GM19025 (cell line): ENCODE measurements around the gene PPM1A.
"Not testable (repeated sequence)": the region's sequence is repeated elsewhere in the genome, so short reads cannot be mapped to it uniquely, and the experiment has no call there.

ENCODE experiments used
- ATAC-seq: cut with Tn5 transposase; IDR thresholded peaks from one replicate; pipeline ENCODE4 v1.9.1; 2021; ENCODE audit warnings: mild to moderate bottlenecking, low read depth, moderate library complexity; ENCODE audit not compliant: unreplicated experiment

The PPM1A gene

GRCh38 chr14:60315196-60315990 is 66.4 kb downstream of the PPM1A start:
- ATAC-seq, result no peak

DNA sequence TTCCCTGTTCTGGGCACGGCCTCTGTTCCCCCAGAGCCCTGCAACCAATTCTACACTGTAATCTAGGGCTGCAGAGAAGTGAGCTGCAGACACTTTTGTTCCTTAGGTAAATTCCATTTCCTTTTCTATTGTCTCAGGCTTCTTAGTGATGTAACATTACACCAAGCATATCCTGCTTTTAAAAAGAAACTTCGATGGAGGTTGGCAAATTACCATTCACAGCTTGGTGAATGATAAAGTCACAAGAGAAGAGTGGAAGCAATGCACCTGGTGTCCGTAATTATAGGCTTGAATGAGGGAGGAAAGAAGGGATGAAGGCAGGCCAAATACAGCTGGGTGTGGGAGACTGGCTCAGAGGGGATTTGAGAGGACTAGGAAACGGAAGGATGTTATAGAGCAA is 68.6 kb downstream of the PPM1A start:
- ATAC-seq, result no peak

DNA sequence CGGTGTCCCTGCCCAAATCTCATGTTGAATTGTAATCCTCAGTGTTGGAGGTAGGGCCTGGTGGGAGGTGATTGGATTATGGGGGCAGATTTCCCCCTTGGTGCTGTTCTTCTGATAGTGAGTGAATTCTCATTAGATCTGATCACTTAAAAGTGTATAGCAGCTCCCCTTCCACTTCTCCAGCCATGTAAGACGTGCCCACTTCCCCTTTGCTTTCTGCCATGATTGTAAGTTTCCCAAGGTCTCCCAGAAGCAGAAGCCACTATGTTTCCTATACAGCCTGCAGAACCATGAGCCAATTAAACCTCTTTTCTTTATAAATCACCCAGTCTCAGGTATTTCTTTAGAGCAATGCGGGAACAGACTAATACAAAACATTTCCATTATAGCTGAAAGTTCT is 71.8 kb downstream of the PPM1A start:
- not testable (repeated sequence) for ATAC-seq

DNA sequence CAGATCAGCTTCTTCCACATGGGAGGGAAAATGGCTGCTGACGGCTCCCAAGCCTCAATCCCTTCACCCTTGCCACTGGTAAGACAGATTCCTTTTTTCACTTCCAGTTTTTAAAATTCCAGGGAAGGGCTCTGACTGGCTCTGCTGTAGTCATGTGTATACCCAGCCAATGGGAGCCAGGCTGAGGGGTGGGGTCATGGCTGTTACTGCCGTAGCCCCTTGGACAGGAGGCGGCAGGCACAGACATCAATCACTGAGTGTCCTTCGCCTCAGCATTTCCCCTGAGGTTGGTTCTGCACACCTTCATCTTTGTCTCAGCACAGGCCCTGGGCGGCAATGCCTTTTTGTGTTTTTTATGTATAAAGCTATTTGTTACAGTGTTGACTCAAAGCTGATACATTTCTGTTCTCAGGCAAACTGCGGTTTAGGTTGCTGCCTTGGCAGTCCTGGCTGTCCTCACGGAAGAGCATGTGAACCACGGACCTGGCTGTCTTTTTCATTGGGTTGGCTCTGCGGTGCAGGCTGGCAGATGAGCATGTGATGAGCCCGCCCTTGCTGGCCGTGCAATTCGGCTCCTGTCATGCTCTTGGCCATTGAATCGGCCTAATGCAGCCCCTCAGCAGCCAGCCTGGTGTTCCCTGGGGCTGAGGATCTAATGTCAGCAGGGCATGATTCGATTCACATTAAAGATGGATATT is 74.3 kb downstream of the PPM1A start:
- ATAC-seq, result no peak

GRCh38 chr14:60324837-60325236 is 75.8 kb downstream of the PPM1A start:
- no peak for ATAC-seq

GRCh38 chr14:60326274-60326673 is 77.3 kb downstream of the PPM1A start:
- ATAC-seq, result no peak

DNA sequence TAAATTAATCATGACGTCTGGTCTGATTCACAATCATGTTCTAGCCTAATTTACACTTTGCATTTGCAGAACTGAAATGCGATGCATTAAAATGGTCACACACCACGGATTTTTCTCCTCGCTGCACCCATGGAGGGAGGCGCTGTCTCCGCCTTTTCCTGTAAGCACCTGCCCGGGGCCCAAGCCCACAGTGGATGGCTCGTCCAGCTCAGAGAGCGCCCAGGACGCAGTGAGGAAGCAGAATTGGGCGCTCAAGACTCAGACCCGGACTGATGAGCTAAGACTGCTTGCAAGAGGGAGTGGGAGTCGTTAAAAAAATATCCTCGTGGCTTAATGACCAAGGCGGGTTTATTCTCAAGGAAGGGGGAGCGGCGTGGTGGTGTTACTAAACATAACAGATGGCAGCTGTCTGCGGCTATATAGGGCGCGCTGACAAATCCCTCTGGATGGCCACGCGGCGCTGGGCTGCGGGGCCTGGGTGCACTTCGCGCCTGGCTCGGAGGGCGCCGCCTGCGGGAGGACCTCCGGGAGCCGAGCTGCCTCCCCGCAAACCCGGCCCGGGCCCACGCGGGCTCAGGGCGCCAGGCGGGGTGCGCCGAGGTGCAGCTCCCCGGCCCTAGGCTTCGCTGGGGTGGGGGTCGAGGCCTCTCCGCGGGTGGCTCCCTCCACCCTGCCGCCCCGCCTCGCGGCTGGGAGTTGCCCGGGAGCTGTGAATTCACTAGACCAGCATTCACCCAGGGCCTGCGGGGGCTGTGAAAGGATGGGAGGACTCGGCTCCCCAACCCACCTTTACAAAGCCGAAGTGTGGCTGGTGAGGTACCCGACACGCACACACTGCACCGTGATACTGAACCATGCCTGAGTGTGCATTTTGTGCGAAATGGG is 78.7 kb downstream of the PPM1A start:
- ATAC-seq, result peak; percentile 50

DNA sequence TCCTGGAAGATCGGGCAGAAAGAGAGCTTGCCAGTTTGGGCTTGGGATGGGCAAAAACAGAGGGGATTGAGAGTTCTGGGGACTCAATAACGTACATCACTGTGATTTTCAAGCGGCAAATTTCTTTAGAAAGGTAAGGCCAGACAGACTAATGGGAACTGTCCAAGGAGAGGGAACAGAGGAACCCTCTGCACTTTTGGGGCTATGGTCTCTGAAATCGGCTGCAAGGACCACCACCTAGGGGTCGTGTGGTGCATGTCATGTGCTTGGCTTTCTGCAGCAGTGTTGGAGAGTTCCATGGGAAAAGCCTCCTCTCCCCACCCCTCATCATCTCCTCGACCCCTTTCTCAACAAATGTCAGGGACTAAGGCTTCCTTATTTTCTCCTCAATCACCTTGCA is 79.6 kb downstream of the PPM1A start:
- ATAC-seq, result no peak

- no peak for ATAC-seq
Measured at GRCh38 chr14:60329274-60329673, 80.3 kb downstream of the PPM1A start.

DNA sequence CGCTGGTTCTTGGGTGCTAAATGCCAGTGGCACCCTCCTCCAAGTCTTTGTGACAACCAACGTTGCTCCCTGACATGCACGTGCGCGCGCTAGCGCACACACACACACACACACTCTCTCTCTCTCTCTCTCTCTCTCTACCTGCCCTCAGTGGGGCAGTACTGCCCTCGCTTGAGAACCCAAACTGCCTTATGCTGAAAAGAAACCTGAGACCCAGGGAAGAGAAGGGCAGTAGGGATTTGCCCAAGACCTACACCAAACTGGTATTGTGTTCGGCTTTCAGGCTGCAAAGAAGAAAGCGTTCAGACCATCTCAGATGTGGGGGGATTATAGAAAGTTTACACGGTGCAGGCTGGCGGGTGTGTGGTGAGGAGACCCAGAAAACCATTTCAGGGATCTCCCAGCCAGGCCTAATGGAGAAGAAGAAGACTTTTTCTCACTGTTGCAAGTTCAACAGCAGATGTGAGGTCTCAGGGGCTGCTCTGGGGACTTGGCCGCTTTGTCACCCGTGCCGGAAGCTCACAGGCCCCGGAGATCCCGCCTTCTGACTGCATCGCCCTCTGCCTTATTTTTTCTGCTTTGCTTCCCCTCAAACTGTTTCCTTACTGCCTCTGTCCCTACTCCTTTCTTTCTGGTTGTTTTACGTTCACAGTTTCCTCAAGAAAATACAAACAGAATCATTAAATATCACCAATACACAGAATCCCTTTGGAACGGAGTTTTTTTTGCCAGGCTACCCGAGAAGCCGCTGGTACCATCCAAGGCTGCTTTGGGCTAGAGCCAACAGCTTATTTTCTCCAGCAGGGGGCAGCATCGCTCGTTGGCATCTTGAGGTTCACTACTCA is 82.4 kb downstream of the PPM1A start:
- ATAC-seq, result peak; percentile 66

- no peak for ATAC-seq
Measured at GRCh38 chr14:60332046-60332399, 83.0 kb downstream of the PPM1A start.

- no peak for ATAC-seq
Measured at GRCh38 chr14:60332869-60333268, 83.8 kb downstream of the PPM1A start.

DNA sequence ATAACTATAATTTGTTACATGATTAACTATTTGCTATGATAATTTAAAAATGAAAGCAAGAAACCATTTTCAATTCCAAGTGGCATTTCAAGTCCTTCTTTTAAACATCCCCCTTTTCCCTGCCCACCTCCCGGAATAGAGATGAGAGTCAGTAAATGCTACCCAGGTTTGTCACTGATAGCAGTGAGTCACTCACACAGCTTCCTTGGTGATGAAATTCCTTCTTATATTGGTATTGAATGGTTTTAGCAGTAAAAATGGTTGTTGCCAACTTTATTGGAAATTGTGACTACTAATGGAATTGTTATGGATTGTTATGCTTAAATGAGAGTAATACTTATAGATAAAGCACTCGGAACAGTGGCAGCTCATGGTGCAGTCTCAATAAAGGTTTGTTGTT is 90.5 kb downstream of the PPM1A start:
- no peak for ATAC-seq

DNA sequence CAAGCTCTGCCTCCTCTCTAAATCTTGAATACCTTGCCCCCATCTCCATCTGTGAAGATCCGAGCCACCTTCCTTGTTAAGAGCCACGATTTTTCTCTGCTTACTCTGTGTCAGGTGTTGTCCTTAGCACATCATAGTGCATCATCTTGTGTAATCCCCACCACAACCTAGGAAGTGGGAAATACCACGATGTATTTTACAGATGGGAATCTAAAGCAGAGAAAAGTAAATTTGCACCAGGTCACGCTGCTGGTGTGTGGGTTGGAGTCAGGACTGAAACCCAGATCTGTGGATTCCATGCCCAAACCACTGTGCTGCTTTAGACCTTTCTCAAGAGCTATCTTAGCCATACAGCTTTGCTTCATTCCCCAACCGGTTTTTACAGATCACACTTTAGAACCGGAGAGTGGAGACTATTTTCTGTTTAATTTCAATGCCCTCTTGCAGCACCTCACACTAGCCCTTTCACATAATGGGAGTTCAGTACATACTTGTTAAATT is 94.6 kb downstream of the PPM1A start:
- ATAC-seq, result no peak

GRCh38 chr14:60344751-60345150 is 95.7 kb downstream of the PPM1A start:
- no peak for ATAC-seq

- no peak for ATAC-seq
Measured at GRCh38 chr14:60346706-60347105, 97.7 kb downstream of the PPM1A start.

GRCh38 chr14:60348211-60348610 is 99.2 kb downstream of the PPM1A start:
- no peak for ATAC-seq
